Measurements from ENCODE around the gene RDH13.

DNA sequence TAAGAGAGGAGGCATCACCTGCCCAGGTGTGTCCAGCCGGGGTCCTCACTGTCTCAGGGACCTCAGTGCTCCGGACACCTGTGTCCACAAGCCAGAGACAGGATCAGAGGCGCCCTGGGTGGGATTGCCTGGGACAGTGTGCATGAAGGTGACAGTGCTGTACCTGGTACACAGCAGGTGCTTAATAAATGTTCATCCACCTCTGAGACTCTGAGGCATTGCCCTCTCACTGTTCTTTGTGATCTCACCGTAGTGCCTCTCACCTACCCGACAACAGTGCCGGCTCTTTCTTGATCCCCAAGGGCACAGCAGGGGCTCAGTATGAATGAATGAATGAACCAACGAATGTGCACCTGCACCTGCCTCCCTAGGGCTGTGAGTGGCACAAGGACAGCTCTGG, 9.2 kb downstream of the RDH13 start:
- TF ChIP-seq POLR2AphosphoS5 (IDR thresholded peaks at IDR 0.05; ENCODE audit: borderline replicate concordance, low read depth, low read length) (no peak), EZH2 (IDR thresholded peaks at IDR 0.05) (no peak), FOXP2 (optimal IDR thresholded peaks at IDR 0.05; ENCODE audit: control extremely low read depth, extremely low read length, insufficient read depth) (no peak)
